ENCODE results near the gene RNF149. TPM values are rescaled to one million over a fixed set of nuclear protein-coding genes. Genes with fewer than 3 reads are reported as not detected.
"Not testable (repeated sequence)": the region's sequence is repeated elsewhere in the genome, so short reads cannot be mapped to it uniquely, and the experiment has no call there.

Gene RNF149
- polyA plus RNA-seq, 3 donors = 35.2 to 64.6 (median 59.6) TPM

- DNase-seq = no peak
Measured at GRCh38 chr2:101339266-101339880, 30.9 kb upstream of the RNF149 start.

GRCh38 chr2:101337877-101338276 is 29.4 kb upstream of the RNF149 start:
- no peak for DNase-seq

GRCh38 chr2:101332885-101333766 is 24.6 kb upstream of the RNF149 start:
- no peak for DNase-seq

GRCh38 chr2:101331202-101331601 is 22.7 kb upstream of the RNF149 start:
- DNase-seq = no peak

GRCh38 chr2:101330253-101330933 is 21.9 kb upstream of the RNF149 start:
- no peak for DNase-seq

- DNase-seq = no peak
Measured at GRCh38 chr2:101329026-101329425, 20.5 kb upstream of the RNF149 start.

- no peak for DNase-seq
Measured at GRCh38 chr2:101328474-101329007, 20.0 kb upstream of the RNF149 start.

GRCh38 chr2:101327863-101328394 is 19.4 kb upstream of the RNF149 start:
- DNase-seq = peak; percentile 43

- DNase-seq = no peak
Measured at GRCh38 chr2:101325425-101325824, 16.9 kb upstream of the RNF149 start.

- not testable (repeated sequence) for DNase-seq
Measured at GRCh38 chr2:101316568-101316967, 8.1 kb upstream of the RNF149 start.

- DNase-seq = no peak
Measured at GRCh38 chr2:101311696-101312017, 3.2 kb upstream of the RNF149 start.

GRCh38 chr2:101310834-101311695 is 2.6 kb upstream of the RNF149 start:
- DNase-seq = no peak

- DNase-seq = no peak
Measured at GRCh38 chr2:101310090-101310833, 1.8 kb upstream of the RNF149 start.

GRCh38 chr2:101307950-101308431 is 510 bp downstream of the RNF149 start:
- DNase-seq = no peak

- DNase-seq = no peak
Measured at GRCh38 chr2:101307503-101307902, 998 bp downstream of the RNF149 start.

GRCh38 chr2:101306410-101306809 is 2.1 kb downstream of the RNF149 start:
- no peak for DNase-seq

- DNase-seq = no peak
Measured at GRCh38 chr2:101305492-101306078, 2.9 kb downstream of the RNF149 start.

GRCh38 chr2:101305035-101305434 is 3.5 kb downstream of the RNF149 start:
- DNase-seq = no peak

- DNase-seq = no peak
Measured at GRCh38 chr2:101303688-101304087, 4.8 kb downstream of the RNF149 start.

GRCh38 chr2:101302016-101302415 is 6.5 kb downstream of the RNF149 start:
- no peak for DNase-seq
